Trophoblast cell (in vitro differentiated cells and primary cell): ENCODE measurements around the gene RBBP5.

ENCODE experiments used
- DNase-seq, 2 donors: peaks; one replicate each; pipeline ENCODE4 v3.0.0-alpha.2; 2016
- H2AFZ ChIP-seq: 2 replicates; pipeline ENCODE4 v1.6.1; 2013; ENCODE audit warnings: low read length, moderate library complexity, mild to moderate bottlenecking; ENCODE audit not compliant: insufficient read depth, poor library complexity
- H2AK5ac ChIP-seq: 2 replicates; pipeline ENCODE4 v1.6.1; 2013; ENCODE audit warnings: mild to moderate bottlenecking, low read length
- H2BK120ac ChIP-seq: 2 replicates; pipeline ENCODE4 v1.6.1; 2013; ENCODE audit warnings: low read length, mild to moderate bottlenecking, moderate library complexity; ENCODE audit not compliant: insufficient read depth, poor library complexity
- H2BK12ac ChIP-seq: 2 replicates; pipeline ENCODE4 v1.6.1; 2013; ENCODE audit warnings: mild to moderate bottlenecking, low read length, moderate library complexity
- H2BK5ac ChIP-seq: 2 replicates; pipeline ENCODE4 v1.6.1; 2013; ENCODE audit warnings: low read length, low read depth, moderate library complexity, mild to moderate bottlenecking; ENCODE audit not compliant: poor library complexity
- H3K14ac ChIP-seq: 2 replicates; pipeline ENCODE4 v1.6.1; 2013; ENCODE audit warnings: mild to moderate bottlenecking, low read length
- H3K18ac ChIP-seq: 2 replicates; pipeline ENCODE4 v1.6.1; 2013; ENCODE audit warnings: mild to moderate bottlenecking, low read length
- H3K23ac ChIP-seq: 2 replicates; pipeline ENCODE4 v1.6.1; 2013; ENCODE audit warnings: low read length
- H3K27ac ChIP-seq: 2 replicates; pipeline ENCODE4 v1.5.1; 2013; ENCODE audit warnings: low read depth, mild to moderate bottlenecking, inconsistent platforms, low read length, moderate library complexity
- H3K27me3 ChIP-seq: 2 replicates; pipeline ENCODE4 v1.6.1; 2013; ENCODE audit warnings: inconsistent platforms, mild to moderate bottlenecking, low read length, moderate library complexity; ENCODE audit not compliant: insufficient read depth
- H3K36me3 ChIP-seq, 2 experiments: 1 replicate in 1 of 2; 2 replicates in 1 of 2; pipeline ENCODE4 v1.6.1; 2013; ENCODE audit warnings: low read length in 2 of 2, mild to moderate bottlenecking in 2 of 2, moderate library complexity in 1 of 2; ENCODE audit not compliant: insufficient read depth in 2 of 2, control insufficient read depth in 1 of 2
- H3K4ac ChIP-seq: 2 replicates; pipeline ENCODE4 v1.6.1; 2013; ENCODE audit warnings: low read depth, mild to moderate bottlenecking, low read length, moderate library complexity
- H3K4me1 ChIP-seq, 2 experiments: 1 replicate in 1 of 2; 2 replicates in 1 of 2; pipeline ENCODE4 v1.6.1; 2013; ENCODE audit warnings: low read length in 2 of 2, mild to moderate bottlenecking in 2 of 2, moderate library complexity in 1 of 2; ENCODE audit not compliant: insufficient read depth in 2 of 2, control insufficient read depth in 1 of 2
- H3K4me2 ChIP-seq: 2 replicates; pipeline ENCODE4 v1.6.1; 2013; ENCODE audit warnings: inconsistent platforms, mild to moderate bottlenecking, low read length, moderate library complexity
- H3K4me3 ChIP-seq: 2 replicates; pipeline ENCODE4 v1.5.1; 2013; ENCODE audit warnings: mild to moderate bottlenecking, low read depth, low read length, inconsistent platforms
- H3K79me1 ChIP-seq: one replicate; pipeline ENCODE4 v1.6.1; 2013; ENCODE audit warnings: low read length
- H3K79me2 ChIP-seq: 2 replicates; pipeline ENCODE4 v1.6.1; 2013; ENCODE audit warnings: low read length, mild to moderate bottlenecking; ENCODE audit not compliant: control insufficient read depth, insufficient read depth, poor library complexity
- H3K9ac ChIP-seq: 2 replicates; pipeline ENCODE4 v1.6.1; 2013; ENCODE audit warnings: mild to moderate bottlenecking, low read length
- H3K9me3 ChIP-seq: 2 replicates; pipeline ENCODE4 v1.6.1; 2013; ENCODE audit warnings: low read depth, mild to moderate bottlenecking, control low read depth, inconsistent platforms, low read length; ENCODE audit not compliant: insufficient read depth
- H4K12ac ChIP-seq: 2 replicates; pipeline ENCODE4 v1.6.1; 2013; ENCODE audit warnings: low read depth, mild to moderate bottlenecking, low read length, moderate library complexity
- H4K8ac ChIP-seq: 2 replicates; pipeline ENCODE4 v1.6.1; 2013; ENCODE audit warnings: low read depth, mild to moderate bottlenecking, low read length, moderate library complexity
- H4K91ac ChIP-seq: one replicate; pipeline ENCODE4 v1.6.1; 2013; ENCODE audit warnings: low read depth, mild to moderate bottlenecking, low read length, moderate library complexity
- WGBS: extraction: QIAGEN DNeasy Blood & Tissue Kit; methylation state at CpG from one replicate; pipeline ENCODE4 v1.1.7; 2013; ENCODE audit warnings: missing lambda C conversion rate; ENCODE audit not compliant: insufficient read length, insufficient coverage; ENCODE audit errors: extremely low coverage; 5-methylcytosine and 5-hydroxymethylcytosine counted together

Gene RBBP5

DNA sequence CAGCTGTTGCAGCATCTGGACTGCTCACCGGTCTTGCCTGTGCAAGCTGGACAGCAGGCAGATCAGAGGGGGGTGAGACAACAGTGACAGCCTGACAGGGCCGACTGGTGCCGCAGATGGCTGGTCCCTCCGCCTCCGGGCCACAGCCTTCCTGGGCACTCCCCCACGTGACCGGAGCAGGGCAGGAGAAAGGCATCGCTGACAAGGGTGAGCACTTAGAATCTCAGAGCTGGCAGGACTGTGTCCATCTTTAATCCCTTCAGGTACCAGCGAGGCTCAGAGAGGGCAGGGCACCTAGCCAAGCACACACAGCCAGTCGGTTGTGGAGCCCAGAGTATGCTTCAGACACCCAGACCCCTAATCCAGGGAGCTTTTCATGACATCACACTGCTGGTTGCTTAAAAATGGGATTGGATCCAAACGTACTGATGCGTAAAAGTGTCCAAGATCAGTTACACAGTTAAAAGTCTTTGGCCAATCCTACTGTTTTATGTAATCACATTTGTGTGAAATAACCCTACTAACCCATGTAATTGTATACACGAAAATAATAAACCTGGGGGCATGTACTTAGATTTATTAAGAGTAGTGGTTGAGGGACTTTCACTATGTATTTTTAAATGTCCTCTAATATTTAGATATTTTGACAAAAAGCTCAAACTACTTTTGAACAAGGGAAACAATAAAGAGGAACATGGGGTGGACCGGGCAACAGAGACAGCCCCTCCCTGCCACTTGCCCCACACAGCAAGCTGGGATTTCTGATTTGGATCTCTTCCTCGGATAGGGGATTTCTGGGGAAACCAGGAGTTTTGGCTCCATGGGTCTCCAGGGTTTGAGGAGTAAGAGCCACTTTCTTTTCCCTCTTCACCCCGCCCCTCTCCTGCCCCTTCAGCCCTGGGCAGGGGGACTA, 79.5 kb downstream of the RBBP5 start:
- Histone ChIP-seq H3K4ac (no peak overlapping the region), H3K4me1 (no peaks in the 10 kb centered on the region), H3K27ac (no peak overlapping the region), H3K36me3 (no peaks in the 10 kb centered on the region), H3K4me3 (no peak overlapping the region), H2AK5ac (no peak overlapping the region), H4K8ac (no peak overlapping the region), H3K4me2 (no peak overlapping the region), H2BK12ac (no peak overlapping the region), H3K9ac (no peak overlapping the region), H3K18ac (no peak overlapping the region), H2BK5ac (no peak overlapping the region), H3K23ac (no peak overlapping the region), H2AFZ (no peak overlapping the region), H2BK120ac (no peak overlapping the region), H4K12ac (no peak overlapping the region), H3K79me2 (no peaks in the 10 kb centered on the region), H4K91ac (no peak overlapping the region), H3K9me3 (peaks cover 3% of the 10 kb centered on the region), H3K14ac (no peak overlapping the region), H3K79me1 (no peaks in the 10 kb centered on the region), H3K27me3 (peaks cover 22% of the 10 kb centered on the region)
- no peak for DNase-seq
- no CpG with 5 or more reads among the region's 16 CpGs for WGBS

DNA sequence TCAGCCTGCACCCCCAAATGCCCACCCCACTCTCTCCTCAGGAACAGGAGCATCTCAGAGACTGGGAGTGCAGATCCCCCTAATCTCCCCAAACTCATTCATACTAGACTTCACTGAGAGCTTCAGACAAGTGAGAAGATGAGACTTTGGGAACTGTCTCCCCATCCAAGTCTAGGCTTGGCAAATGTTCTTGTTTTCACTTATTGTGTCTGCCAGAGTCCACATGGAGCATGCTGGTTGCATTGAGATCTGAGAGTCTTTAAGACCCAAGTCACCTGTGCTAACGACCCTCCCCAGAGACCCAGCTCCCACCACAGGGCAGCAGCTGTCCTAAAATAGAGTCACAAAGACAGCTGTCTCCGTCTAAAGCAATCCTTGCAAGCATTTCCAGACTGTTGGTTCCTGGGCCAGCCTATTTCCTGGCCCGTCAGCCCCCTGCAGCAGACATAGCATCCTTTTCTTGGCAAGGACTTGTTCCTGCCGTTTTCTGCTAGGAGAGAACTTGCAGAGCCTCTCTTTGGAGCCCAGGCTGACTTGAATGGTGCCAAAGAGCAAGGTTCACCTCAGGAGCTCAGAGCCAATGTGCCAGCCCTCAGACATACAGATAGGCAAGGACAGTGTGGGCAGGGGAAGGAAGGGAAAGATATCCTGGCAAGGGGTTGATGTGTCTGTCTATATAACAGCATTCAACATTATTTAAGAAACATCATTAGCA, 80.6 kb downstream of the RBBP5 start:
- Histone ChIP-seq H3K14ac (no peak overlapping the region), H3K27ac (no peak overlapping the region), H2BK120ac (no peak overlapping the region), H2BK12ac (no peak overlapping the region), H3K9ac (no peak overlapping the region), H2BK5ac (no peak overlapping the region), H2AK5ac (no peak overlapping the region), H3K4me3 (no peak overlapping the region), H3K4me2 (no peak overlapping the region), H3K27me3 (peaks cover 22% of the 10 kb centered on the region), H3K4me1 (no peaks in the 10 kb centered on the region), H3K79me2 (no peaks in the 10 kb centered on the region), H3K36me3 (no peaks in the 10 kb centered on the region), H4K12ac (no peak overlapping the region), H3K79me1 (no peaks in the 10 kb centered on the region), H4K91ac (no peak overlapping the region), H3K23ac (no peak overlapping the region), H3K4ac (no peak overlapping the region), H2AFZ (no peak overlapping the region), H3K18ac (no peak overlapping the region), H3K9me3 (peaks cover 3% of the 10 kb centered on the region), H4K8ac (no peak overlapping the region)
- no peak for DNase-seq
- WGBS, result no CpG with 5 or more reads among the region's 4 CpGs

DNA sequence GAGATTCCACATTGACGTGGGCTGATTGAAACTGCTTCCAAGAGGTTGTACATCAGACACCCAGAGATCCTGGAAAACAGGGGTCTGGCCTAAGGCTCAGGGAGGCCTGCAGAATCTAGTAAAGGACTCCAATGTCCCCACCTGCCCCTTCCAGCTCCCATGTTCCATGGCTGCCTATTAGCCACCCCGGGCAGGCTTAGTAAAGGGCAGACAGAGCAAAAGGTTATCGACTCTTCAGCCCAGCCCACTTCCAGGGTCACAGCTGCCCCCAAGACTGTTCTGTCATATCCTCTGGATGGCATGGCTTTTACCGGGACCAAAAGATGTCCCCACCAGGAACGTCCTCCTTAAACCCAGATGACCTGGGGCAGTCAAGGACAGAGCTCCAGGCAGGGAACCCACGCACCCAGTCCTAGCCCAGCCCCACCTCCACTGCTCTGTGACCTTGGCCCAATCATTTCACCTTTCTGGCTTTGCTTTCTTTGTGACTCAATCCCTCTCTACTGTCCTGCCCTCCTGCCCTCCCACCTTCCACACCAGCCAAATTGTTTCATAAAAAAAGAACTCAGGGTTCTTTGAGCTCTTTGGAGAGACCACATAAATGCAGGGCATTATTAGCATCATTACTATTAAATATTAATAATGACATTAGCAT, 83.5 kb downstream of the RBBP5 start:
- H3K14ac ChIP-seq, result no peak overlapping the region
- H2AK5ac ChIP-seq, result no peak overlapping the region
- no peaks in the 10 kb centered on the region for H3K79me1 ChIP-seq
- H2BK5ac ChIP-seq, result no peak overlapping the region
- no CpG with 5 or more reads among the region's 6 CpGs for WGBS
- H3K9ac ChIP-seq, result no peak overlapping the region
- no peak for DNase-seq
- no peaks in the 10 kb centered on the region for H3K4me1 ChIP-seq
- H3K79me2 ChIP-seq, result no peaks in the 10 kb centered on the region
- H3K18ac ChIP-seq, result no peak overlapping the region
- H4K8ac ChIP-seq, result no peak overlapping the region
- H3K4ac ChIP-seq, result no peak overlapping the region
- no peak overlapping the region for H2AFZ ChIP-seq
- no peak overlapping the region for H3K4me2 ChIP-seq
- H3K27me3 ChIP-seq, result peaks cover 14% of the 10 kb centered on the region
- no peak overlapping the region for H3K4me3 ChIP-seq
- no peak overlapping the region for H2BK12ac ChIP-seq
- no peak overlapping the region for H4K91ac ChIP-seq
- H4K12ac ChIP-seq, result no peak overlapping the region
- H2BK120ac ChIP-seq, result no peak overlapping the region
- H3K36me3 ChIP-seq, result no peaks in the 10 kb centered on the region
- H3K27ac ChIP-seq, result no peak overlapping the region
- peaks cover 2% of the 10 kb centered on the region for H3K9me3 ChIP-seq
- H3K23ac ChIP-seq, result no peak overlapping the region

DNA sequence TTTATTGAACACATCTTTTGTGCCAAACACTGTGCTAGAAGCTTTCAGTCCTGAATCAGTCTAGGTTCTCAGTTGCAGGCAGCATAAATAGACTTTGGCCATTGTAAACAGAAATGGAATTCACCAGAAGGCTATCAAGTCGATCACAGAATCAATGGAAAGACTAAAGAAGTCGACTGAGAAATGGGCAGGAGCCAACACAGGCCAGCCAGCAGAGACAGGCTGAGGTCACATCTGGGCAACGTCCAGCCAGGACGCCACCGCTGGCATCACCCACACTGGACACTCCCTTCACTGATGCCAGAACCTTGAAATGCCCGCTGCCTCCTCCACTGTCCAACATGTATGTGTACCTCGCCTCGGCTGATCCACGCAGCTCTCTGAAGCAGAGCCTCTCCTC, 84.2 kb downstream of the RBBP5 start:
- Histone ChIP-seq H3K18ac (no peak overlapping the region), H2BK5ac (no peak overlapping the region), H3K27ac (no peak overlapping the region), H3K9ac (no peak overlapping the region), H2AFZ (no peak overlapping the region), H2BK120ac (no peak overlapping the region), H3K36me3 (no peaks in the 10 kb centered on the region), H3K23ac (no peak overlapping the region), H3K27me3 (peaks cover 8% of the 10 kb centered on the region), H3K9me3 (peaks cover 2% of the 10 kb centered on the region), H4K12ac (no peak overlapping the region), H3K4ac (no peak overlapping the region), H3K4me3 (no peak overlapping the region), H3K14ac (no peak overlapping the region), H2AK5ac (no peak overlapping the region), H3K4me2 (no peak overlapping the region), H4K91ac (no peak overlapping the region), H3K79me1 (no peaks in the 10 kb centered on the region), H3K79me2 (no peaks in the 10 kb centered on the region), H4K8ac (no peak overlapping the region), H3K4me1 (no peaks in the 10 kb centered on the region), H2BK12ac (no peak overlapping the region)
- no CpG with 5 or more reads among the region's 9 CpGs for WGBS
- DNase-seq, result no peak
